Kidney capillary endothelial cell (primary cell): Measurements from ENCODE around the gene CATSPERE.

Experiments used
- DNase-seq: peaks from one replicate; pipeline ENCODE4 v3.0.0-alpha.2; 2018; ENCODE audit warnings: low spot score

Gene CATSPERE

DNA sequence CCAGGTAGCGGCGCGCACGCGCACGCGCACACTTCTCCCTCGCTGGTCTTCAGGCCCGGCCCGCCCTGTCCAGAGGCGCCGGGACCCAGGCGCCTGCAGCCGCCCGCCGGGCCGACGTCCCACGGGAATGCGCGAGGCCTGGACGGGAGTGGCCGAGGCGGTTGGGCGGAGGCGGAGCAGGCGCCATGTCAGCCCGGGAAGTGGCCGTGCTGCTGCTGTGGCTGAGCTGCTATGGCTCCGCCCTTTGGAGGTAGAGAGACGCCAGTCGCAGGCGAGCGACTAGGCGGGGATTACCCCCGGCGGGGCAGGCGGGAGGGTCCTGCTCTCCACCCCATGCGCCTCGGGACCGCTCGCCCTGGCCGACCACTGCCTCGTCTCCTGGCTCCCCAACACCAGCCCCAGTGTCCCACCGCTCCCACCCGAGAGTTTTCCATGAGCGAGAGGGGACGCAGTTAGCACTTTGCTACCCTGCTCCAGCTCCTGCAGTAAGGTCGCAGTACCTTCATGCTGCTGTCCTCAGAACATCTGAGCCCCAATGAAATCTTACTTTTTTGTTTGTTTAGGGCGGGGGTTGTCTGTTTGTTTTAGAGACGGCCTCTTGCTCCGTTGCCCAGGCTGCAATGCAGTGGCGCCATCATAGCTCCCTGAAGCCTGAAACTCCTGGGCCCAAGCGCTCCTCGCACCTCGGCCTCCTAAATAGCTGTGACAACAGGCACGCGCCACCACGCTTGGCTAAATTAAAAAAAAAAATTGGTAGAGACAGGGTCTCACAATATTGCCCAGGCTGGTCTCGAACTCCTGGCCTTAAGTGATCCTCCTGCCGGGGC is at the start of gene CATSPERE:
CATSPERE (plus strand) TSS at position 29 of the 827 bp plus-strand sequence; CDS start at position 186, 157 bp downstream.
- DNase-seq = peak; percentile 81

GRCh38 chr1:244412176-244412575 is 48.9 kb upstream of the CATSPERE start:
- no peak for DNase-seq

DNA sequence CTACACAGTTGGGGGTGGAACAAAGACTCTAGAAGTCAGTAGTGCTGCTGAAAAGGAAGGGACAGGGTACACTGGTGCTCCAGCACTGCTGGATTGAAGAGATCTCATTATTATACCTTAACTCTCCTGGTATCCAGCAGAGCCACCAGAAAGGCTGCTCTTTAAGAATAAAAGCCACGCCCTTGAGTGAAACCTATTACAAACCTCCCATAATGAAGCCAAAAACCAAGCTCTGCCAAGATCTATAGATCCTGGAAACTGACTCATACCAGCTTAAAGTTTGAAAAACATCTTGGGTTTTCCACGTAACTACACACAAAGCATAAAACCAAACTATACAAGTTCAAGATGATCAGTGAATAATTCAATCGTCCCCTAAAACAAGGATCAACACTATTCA is 47.3 kb upstream of the CATSPERE start:
- no peak for DNase-seq

DNA sequence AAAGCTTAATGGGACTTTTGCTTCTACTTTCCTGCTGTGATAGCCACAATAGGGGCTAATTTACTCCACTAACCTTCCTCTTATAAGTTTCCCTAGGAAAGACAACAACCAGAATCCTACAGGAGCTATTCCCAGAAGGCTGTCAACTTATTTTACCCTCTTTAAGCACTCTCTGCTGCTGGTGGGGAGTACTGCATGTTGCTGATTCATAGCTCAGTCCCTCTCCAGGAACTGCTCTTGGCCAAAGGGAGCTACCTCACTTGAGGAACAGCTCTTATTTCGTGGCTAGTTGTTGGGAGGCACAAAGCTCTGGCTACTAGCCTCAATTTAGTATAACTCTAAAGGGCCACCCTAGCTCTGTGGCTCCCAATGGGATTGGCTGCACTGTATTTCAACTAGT is 46.5 kb upstream of the CATSPERE start:
- peak; percentile 22 for DNase-seq

- DNase-seq = no peak
These were observed 42.0 kb upstream of the CATSPERE start for GRCh38 chr1:244419024-244419423.

GRCh38 chr1:244422174-244422573 is 38.9 kb upstream of the CATSPERE start:
- DNase-seq = no peak

GRCh38 chr1:244424649-244425334 is 36.3 kb upstream of the CATSPERE start:
- DNase-seq = no peak

GRCh38 chr1:244427647-244428046 is 33.4 kb upstream of the CATSPERE start:
- DNase-seq = no peak

DNA sequence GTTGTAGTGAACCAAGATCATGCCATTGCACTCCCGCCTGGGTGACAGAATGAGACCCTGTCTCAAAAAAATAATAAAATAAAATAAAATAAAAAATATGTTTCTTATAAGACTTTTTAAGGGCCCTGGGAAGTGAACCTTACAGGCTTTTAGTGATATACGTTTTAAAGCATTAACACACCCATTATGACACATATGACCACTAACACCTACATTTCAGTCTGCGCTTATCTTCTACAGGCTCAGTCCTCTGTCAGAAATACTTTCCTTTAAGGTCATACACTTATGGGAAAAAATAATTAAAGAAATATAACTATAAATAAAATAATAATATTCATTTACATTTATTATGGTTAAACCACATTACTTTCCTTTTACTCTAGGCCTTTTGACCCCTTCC is 31.3 kb upstream of the CATSPERE start:
- DNase-seq = no peak

GRCh38 chr1:244431166-244431565 is 29.9 kb upstream of the CATSPERE start:
- no peak for DNase-seq

GRCh38 chr1:244435562-244436205 is 25.4 kb upstream of the CATSPERE start:
- peak; percentile 76 for DNase-seq

DNA sequence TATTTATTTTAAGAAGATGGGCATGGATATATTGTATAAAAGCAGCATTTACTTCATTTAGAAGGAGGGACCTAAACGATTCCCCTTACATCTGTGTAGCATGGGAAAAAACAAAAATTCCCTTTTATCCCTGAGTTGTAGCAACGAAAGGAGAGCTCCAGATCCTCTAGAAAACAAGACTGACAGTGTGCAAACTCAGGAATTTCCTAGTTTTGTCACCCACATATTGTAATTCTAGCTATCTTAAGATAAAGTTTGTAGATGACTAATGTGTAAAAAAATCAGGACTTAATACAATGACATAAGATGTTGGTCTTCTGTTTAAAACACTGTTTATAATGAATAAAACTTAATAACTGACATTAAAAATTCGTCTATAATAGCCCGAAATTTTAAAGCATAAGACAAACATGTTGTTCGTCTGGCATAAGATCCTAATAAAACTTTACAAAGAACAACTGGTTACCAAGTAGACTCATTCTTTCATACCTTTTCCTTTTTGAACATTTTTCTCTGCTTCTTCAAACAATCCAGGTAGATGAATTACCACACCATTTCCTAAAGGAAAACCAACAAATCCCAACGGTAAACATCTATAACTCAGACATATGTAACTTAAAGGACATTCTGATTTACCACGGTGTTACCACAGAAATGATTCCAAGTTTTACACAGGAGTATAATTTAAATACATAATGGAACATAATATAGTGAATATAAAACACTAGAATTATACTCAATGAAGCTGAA is 24.6 kb upstream of the CATSPERE start:
- DNase-seq = no peak

DNA sequence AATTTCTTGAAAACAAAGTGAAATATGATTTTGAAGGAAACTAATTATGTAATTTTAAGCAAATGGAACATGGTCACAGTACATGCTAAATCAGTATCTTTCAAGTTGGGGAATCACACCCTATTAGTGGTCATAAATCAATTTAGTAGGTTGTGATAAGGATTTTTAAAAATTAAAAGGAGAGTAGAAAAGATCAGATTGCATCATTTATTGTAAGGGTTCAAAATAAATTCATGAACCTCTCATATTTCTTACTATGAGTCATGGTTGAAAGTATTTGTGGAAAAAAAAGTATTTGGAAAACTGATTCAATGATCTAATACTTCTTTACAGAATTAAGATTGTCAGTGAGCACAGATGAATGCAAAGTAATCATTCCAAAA is 24.0 kb upstream of the CATSPERE start:
- no peak for DNase-seq

GRCh38 chr1:244439391-244440032 is 21.6 kb upstream of the CATSPERE start:
- DNase-seq = no peak

GRCh38 chr1:244442850-244443249 is 18.2 kb upstream of the CATSPERE start:
- DNase-seq = no peak

DNA sequence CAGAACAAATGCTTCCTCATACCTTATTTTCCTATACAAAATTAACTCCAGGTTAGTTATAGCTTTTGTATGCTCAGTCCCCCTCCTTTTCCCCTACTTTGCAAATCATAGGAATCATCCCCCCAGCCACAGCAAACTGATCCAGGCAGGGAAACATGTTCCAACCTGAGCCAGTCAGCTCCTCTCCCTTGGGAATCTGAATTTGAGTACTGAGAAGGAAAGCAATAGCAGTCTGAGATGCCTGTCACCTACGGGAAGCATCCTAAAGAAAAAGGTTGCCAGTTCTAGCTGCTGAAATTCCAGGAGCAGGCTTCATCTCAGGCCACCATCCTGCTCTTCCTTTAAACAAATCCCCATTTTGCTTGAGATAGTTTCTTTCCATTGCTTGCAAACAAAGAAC is 16.2 kb upstream of the CATSPERE start:
- no peak for DNase-seq

DNA sequence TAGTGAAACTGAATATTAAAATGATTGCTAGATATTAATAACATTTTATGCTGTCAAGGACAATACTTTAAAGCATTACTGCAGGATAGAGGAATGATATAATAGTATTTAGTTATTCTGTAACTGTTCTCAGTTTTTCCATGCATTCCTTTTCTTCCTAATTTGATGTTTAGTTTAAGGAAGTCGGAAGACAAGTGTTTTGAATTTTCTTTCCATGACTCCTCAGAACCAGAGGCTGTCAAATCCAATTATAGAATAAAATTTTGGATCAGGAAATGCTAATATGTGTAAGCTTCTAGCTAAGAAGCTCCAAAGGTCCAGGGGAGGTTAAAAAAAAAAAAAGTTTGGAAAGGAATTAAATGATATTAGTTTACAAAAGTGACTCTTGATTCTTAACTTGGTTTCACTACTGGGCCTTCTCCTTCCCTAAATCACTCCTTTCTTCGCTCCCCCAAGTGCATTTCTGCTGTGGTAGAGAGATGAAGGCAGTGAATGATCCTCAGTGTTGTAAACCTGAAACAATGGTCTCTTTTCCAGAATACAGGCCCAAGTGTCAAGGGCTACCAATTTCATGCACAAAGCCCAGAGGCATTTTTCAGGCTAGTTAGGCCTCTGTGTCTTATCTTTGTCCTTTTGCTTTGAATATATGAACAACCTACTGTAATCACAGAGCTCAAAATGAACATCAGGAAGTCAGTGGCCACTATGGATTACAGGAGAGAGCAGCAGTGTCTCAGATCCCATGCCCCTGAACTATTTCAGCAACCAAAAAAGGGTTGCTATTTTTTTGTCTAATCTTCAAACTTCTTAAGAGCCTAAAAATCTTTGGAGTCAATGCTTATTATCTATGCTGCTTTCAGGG is 15.5 kb upstream of the CATSPERE start:
- DNase-seq = no peak

GRCh38 chr1:244447024-244447423 is 14.0 kb upstream of the CATSPERE start:
- DNase-seq = no peak

GRCh38 chr1:244447552-244447951 is 13.5 kb upstream of the CATSPERE start:
- DNase-seq = no peak

DNA sequence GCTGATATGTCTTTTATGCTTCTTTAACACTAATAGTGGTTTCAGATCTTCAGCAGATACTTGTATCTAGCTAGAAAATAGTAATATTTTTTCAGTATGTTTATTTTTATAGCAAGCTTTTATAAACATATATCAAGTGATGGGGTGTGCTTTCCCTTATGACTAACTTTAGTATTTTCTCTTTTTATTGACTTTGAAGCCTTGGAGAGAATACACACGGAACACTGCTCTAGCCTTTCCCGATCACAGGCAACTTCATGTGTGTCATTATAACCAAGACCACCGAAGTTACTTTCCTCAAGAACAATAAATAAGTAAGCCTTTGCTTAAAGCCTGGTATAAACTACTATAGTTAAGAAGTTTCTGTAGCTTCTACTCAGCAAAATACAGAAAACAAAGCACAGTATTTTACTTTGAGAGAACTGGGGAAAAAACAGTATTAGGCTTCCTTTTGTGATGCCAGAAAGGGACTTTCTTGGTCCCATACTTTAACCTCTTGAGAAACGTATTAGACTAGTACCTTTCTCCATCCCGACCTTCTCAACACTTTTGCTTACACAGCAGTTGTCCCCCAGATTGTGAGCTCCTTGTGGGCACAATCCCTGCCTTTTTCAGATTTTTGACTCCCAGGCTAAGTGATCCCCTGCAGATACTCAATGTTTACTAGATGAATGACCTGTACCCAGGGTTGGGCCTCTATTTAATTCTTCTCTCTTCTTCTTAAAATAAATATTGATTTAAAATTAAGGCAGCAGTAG is 12.6 kb upstream of the CATSPERE start:
- DNase-seq = no peak
